ENCODE data around the gene TSPAN9.

DNA sequence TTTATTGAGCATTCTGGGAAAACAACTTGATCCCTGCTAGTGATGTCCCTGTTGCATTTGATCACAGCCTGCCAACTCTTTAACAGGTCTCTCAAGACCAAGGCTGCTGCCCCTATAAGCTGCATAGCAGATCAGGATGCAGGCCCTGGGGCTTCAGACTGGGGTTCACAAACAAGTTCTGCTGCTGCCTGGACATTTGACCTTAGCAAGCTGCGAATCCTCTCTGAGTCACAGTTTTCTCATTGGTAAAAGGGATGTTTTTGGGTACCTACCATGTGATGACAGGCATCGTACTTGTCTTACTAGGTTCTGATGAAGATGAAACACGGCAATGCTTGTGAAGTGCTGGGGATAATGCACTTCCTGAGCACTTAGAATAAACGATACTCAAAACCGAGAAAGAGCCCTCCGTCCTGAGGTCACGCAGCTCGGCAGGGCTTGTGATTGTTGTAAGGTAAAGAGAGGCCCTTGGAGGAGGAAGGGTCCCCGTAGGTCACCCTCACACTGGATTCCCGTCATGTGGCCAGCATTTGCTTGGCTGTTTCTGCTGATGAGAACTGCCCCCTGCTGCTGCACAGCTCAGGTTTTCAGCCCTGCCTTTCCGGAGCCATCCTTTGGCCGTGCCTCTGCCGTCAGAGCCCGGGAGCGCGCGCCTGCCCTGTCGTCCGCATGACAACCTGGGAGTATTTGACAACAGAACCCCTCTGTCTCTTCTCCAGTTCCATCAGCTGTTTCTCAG, 39.1 kb downstream of the TSPAN9 start:
- TF ChIP-seq, protein P1, sequence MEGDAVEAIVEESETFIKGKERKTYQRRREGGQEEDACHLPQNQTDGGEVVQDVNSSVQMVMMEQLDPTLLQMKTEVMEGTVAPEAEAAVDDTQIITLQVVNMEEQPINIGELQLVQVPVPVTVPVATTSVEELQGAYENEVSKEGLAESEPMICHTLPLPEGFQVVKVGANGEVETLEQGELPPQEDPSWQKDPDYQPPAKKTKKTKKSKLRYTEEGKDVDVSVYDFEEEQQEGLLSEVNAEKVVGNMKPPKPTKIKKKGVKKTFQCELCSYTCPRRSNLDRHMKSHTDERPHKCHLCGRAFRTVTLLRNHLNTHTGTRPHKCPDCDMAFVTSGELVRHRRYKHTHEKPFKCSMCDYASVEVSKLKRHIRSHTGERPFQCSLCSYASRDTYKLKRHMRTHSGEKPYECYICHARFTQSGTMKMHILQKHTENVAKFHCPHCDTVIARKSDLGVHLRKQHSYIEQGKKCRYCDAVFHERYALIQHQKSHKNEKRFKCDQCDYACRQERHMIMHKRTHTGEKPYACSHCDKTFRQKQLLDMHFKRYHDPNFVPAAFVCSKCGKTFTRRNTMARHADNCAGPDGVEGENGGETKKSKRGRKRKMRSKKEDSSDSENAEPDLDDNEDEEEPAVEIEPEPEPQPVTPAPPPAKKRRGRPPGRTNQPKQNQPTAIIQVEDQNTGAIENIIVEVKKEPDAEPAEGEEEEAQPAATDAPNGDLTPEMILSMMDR (optimal IDR thresholded peaks at IDR 0.05 in 1 of 3, IDR thresholded peaks at IDR 0.05 in 1 of 3, conservative IDR thresholded peaks at IDR 0.05 in 1 of 3; ENCODE audit: extremely low read depth in 1 of 3, insufficient read depth in 2 of 3, low read length in 3 of 3): no peak
- TF ChIP-seq EZH2 (IDR thresholded peaks at IDR 0.05; ENCODE audit: low read length): no peak
